ENCODE data around the gene HHIPL1. TPM values are rescaled to one million over a fixed set of nuclear protein-coding genes. Genes with fewer than 3 reads are reported as not detected.
A peak's percentile ranks its signal among the peaks of the same experiment; 100 is the strongest.

The HHIPL1 gene
- total RNA-seq, 2 experiments from 2014 or later = 0.08 to 0.10 TPM

DNA sequence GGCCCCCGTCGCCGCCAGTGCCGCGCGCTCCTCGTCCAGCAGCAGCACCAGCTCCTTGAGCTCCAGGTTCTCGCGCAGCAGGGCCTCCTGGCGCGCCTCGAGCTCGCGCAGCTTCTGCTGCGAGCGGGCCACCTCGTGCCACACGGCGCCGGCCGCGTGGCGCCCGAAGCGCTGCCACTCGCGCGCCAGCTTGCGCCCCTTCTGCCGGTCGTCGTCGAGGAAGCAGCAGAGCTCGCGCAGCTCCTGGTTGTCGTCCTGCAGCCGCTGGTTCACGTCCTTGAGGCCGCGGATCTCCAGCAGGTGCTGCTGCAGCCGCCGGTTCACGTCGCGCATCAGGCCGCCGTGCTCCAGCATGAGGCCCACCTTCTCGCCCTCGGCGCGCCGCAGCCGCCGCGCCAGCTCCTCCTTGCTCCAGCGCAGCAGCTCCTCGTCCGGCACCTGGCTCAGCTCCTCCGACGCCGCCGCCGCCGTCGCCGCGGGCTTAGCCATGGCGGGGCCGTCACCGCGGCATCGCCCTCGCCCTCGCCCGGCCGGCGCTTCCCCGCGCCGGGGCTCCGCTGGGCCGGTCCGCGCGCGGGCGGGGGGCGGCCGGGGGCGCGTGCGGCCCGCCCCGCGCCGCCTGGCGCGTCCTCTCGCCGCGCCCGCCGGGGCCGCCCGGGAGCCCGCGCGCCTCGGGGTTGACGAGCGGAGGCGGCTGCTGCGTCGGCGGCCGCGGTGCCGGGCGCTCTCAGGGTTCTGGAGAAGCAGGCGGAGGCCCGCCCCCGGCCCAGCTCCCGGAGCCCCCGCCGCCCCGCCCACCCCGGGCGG lies 41.3 kb upstream of the HHIPL1 start, which contains the start of gene CCDC85C:
CCDC85C (minus strand) TSS at position 737 of the 807 bp plus-strand sequence; CDS start at position 489, 248 bp downstream.
- Mint-ChIP-seq H3K4me3 (peak within 1 kb of the TSS; percentile 86), H3K4me1 (peaks cover 25% of the 10 kb centered on the region), H3K9me3 (no peaks in the 10 kb centered on the region), H3K27ac (peak within 1 kb of the TSS; percentile 87), H3K27me3 (peaks cover 5% of the 10 kb centered on the region), H3K36me3 (ENCODE audit: low read depth) (no peaks in the 10 kb centered on the region)
- peak; percentile 51 for DNase-seq
- CTCF ChIA-PET = interaction anchor here (0.7 to 1.5 kb wide), 3 partner anchors 9 to 25 kb away, joined by 4 read pairs; no protein-coding TSS in a partner anchor
- POLR2A ChIA-PET = interaction anchor here (0.8 to 3.7 kb wide), 10 partner anchors 9 to 368 kb away, joined by 3 to 52 read pairs (median 5); partner anchors contain the start of genes CCNK, CYP46A1 and SETD3

DNA sequence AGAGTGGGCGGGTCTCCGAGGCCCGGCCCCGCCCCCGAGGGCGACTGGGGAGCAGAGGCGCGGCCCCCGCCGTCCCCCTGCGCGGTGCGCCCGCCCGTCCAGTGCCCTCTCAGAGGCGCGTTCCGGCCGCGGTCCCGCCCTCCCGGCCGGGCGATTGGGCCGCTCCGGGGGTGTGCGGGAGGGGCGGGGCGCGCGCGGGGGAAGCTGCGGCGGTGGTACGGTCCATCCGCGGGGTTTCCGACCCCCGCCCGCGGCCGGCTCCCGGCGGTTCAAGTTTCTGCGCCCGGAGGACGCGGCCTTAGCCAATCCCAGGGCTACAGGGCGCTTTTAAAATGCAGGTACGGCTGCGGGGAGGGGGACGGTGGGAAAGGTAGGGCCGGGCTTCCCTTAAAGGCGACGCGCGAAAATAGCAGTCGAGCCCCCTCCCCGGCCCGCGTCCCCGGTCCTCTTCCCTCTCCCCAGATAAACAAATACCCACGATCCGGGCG lies 40.6 kb upstream of the HHIPL1 start:
- Mint-ChIP-seq H3K4me1 (peaks cover 25% of the 10 kb centered on the region), H3K27me3 (peaks cover 5% of the 10 kb centered on the region), H3K4me3 (peak overlapping the region; percentile 86), H3K9me3 (no peaks in the 10 kb centered on the region), H3K36me3 (ENCODE audit: low read depth) (no peaks in the 10 kb centered on the region), H3K27ac (peak overlapping the region; percentile 87)
- peak; percentile 95 for DNase-seq
- ChIA-PET POLR2A (interaction anchor here (0.8 to 3.7 kb wide), 11 partner anchors 10 to 367 kb away, joined by 3 to 52 read pairs (median 5); partner anchors contain the start of genes CCNK, CYP46A1 and SETD3), CTCF (interaction anchor here (1.1 to 1.5 kb wide), 2 partner anchors 10 to 78 kb away, joined by 4 read pairs; no protein-coding TSS in a partner anchor)

DNA sequence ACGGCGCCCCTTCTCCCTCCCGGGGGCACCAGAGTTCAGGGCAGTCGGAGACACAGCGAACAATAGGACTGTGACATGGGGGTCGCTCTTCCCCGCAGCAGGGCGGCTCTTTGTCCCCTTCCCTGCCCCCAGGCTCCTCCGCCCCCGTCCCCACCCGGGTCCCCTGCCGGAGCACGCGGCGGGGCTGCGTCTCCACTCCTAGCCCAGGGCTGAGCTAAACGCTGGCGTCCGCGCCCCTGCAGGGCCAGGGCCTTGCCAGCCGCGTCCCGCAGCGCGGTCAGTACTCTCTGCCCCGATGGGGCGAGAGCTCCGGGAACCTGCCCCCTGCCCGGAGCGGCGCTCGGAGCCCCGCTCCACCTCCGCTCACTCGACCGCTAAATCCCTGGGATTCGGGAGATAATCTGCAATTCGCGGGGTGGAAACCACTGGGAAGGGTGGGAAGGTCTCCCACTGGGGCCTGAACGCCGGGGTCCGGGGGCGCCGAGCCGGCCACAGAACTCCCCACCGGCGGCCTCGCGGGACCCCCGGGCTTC lies 40.1 kb upstream of the HHIPL1 start:
- Mint-ChIP-seq H3K27me3 (peaks cover 5% of the 10 kb centered on the region), H3K4me3 (peak overlapping the region; percentile 86), H3K4me1 (peaks cover 25% of the 10 kb centered on the region), H3K27ac (peak overlapping the region; percentile 87), H3K9me3 (no peaks in the 10 kb centered on the region), H3K36me3 (ENCODE audit: low read depth) (no peaks in the 10 kb centered on the region)
- ChIA-PET CTCF (interaction anchor here (1.1 to 1.5 kb wide), 2 partner anchors 10 to 78 kb away, joined by 4 read pairs; no protein-coding TSS in a partner anchor), POLR2A (interaction anchor here (0.8 to 3.7 kb wide), 10 partner anchors 10 to 366 kb away, joined by 3 to 52 read pairs (median 6); partner anchors contain the start of genes CCNK, CYP46A1 and SETD3)
- DNase-seq = no peak

DNA sequence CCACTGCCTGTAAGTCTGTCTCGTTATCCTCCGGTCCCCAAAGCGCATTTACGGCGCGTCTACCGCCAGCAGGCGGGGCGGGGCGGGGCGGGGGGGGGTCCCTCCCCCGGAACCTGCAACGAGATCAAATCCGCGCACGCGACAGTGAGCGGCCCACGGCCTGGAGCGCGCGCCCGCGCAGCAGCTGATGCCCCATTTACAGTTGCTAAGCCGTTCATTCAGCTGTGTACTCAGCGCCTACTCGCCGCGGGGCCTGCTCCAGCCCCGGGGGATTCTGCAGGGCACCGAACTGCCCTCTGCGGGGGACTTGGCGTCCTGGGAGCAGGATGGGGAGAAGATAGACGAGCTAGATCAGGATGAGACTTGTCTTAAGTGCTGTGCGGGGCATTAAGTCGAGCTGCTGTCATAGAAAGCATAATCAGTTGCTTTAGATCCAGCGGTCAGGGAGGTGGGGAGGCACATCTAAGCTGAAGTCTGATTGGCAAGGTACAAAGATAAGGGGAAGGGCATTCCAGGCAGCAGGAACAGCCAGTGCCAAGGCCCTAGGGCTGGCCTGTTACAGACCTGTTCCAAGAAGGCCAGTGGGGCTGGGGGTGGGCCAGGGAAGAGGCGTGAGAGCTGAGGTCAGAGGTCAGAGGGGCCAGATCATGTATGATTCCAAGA lies 39.5 kb upstream of the HHIPL1 start:
- H3K36me3 Mint-ChIP-seq (ENCODE audit: low read depth) = no peaks in the 10 kb centered on the region
- CTCF ChIA-PET = interaction anchor here (1.0 to 1.5 kb wide), 3 partner anchors 11 to 77 kb away, joined by 4 read pairs; no protein-coding TSS in a partner anchor
- H3K27me3 Mint-ChIP-seq = peaks cover 5% of the 10 kb centered on the region
- no peaks in the 10 kb centered on the region for H3K9me3 Mint-ChIP-seq
- H3K27ac Mint-ChIP-seq = peak overlapping the region; percentile 78
- H3K4me1 Mint-ChIP-seq = peaks cover 25% of the 10 kb centered on the region
- peak; percentile 85 for DNase-seq
- POLR2A ChIA-PET = interaction anchor here (0.9 to 3.7 kb wide), 10 partner anchors 11 to 366 kb away, joined by 3 to 52 read pairs (median 6); partner anchors contain the start of genes CCNK, CYP46A1 and SETD3
- H3K4me3 Mint-ChIP-seq = peak overlapping the region; percentile 86

DNA sequence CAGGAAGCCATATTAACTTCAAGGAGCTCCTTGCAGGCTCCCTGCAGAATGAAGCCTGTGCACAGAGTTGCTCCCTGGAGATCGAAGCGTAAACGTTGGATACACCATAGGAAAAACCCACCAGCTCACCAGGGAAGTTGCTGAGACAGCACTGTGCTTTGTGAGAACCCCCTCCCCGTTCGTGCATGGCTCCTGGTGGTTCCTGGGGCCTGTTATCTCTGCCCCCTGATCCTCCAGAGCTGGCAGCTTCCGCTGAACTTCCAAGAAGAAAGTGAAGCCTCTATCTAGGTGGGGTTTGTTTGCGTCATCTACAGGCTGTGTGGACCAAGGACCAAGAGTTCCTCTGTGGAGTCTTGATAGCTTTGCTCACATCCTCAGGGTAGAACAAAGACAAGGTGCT lies 38.6 kb upstream of the HHIPL1 start:
- H3K27ac Mint-ChIP-seq = no peak overlapping the region
- no peak for DNase-seq
- H3K27me3 Mint-ChIP-seq = peaks cover 5% of the 10 kb centered on the region
- POLR2A ChIA-PET = interaction anchor here (0.9 to 3.7 kb wide), 3 partner anchors 12 to 125 kb away, joined by 4 to 52 read pairs (median 6); partner anchors contain the start of genes CCNK, CYP46A1 and SETD3
- CTCF ChIA-PET = interaction anchor here (1.0 kb wide), 1 partner anchor 22 kb away, joined by 4 read pairs; no protein-coding TSS in a partner anchor
- H3K9me3 Mint-ChIP-seq = no peaks in the 10 kb centered on the region
- H3K4me3 Mint-ChIP-seq = no peak overlapping the region
- no peaks in the 10 kb centered on the region for H3K36me3 Mint-ChIP-seq (ENCODE audit: low read depth)
- peaks cover 20% of the 10 kb centered on the region for H3K4me1 Mint-ChIP-seq

DNA sequence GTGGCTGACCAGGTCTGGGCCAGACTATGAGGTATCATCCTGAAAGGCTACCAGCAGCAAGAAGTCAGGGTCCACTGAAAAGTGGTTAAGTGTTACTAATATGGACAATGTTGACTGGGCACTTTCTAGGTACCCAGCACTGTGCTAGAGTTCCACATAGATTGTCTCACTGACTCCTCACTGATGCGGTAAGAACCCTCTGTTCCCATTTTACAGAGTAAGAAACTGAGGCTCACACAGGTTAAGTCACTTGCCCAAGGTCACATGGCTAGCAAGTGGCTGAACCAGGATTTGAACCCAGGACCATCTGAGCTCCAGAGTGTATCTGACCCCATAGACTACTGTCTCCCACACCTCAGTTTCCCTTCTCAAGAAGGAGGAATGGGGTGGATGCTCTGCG lies 36.3 kb upstream of the HHIPL1 start:
- ChIA-PET POLR2A (interaction anchor here (1.1 kb wide), 1 partner anchor 128 kb away, joined by 3 read pairs; the partner anchor contains the start of genes CCNK and SETD3), CTCF (interaction anchor here (1.4 to 1.7 kb wide), 2 partner anchors 14 to 91 kb away, joined by 3 to 4 read pairs; no protein-coding TSS in a partner anchor)
- Mint-ChIP-seq H3K27ac (no peak overlapping the region), H3K36me3 (ENCODE audit: low read depth) (no peaks in the 10 kb centered on the region), H3K27me3 (no peaks in the 10 kb centered on the region), H3K4me1 (peaks cover 7% of the 10 kb centered on the region), H3K9me3 (no peaks in the 10 kb centered on the region), H3K4me3 (no peak overlapping the region)
- no peak for DNase-seq

DNA sequence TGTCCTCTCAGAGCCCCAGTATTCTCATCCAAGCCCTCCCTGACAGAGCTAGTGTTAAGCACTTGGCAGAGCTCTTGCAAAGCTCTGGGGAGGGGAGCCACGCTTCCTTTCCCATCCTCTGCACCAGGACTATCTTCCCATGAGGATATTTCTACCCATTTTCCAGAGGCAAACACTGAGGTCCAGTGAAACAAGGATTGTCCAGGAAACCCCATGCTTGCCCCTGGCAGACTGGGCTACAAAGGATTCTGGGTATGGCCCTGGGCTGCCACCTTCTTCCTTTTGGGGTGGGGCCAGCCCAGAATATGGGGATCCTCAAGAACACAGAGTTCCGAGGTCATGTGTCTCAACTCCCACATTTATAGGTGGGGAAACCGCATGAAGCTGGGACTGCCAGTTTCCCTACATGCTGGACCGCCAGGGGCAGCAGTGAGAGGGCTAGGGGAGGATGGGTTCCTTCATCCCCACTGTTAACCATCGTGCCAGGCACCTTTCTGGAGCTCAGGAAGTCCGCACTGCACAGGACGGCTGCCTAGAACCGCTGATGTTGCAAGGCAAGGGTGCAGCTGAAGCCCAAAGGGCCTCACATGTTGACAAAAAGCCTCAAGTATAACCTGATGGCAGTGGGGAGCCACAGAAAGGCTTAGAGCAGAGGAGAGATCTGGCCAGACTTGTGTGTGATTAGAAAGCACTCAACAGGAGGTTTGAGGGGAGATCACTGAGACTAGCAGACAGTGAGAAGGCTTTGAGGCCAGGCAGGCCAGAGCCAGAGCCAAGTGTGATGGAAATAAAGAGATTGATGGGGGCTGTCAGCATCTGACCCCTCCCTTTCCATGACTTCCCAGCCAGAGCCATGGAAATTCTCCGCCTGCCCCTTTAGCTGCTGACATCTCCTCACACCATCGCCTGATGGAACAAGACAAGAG lies 35.4 kb upstream of the HHIPL1 start:
- H3K9me3 Mint-ChIP-seq = no peaks in the 10 kb centered on the region
- no peak overlapping the region for H3K27ac Mint-ChIP-seq

DNA sequence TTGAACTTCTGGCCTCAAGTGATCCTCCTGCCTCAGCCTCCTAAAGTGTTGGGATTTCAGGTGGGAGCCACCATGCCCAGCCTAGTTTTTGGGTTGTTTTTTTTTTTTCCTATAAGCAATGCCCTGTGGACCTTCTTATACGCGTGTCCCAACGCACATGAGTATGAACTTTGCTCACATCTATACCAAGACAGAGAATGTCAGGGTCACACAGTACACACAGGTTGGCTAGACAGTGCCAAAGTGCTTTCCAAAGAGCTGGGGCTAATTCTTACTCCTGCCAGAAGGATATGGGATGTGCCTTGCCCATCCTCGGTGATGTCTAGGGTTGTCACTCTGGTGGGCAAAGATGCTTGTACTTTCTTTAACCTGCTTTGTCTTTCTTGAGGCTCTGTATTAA lies 33.3 kb upstream of the HHIPL1 start:
- H3K27me3 Mint-ChIP-seq = peaks cover 13% of the 10 kb centered on the region
- DNase-seq = no peak
- no peaks in the 10 kb centered on the region for H3K4me1 Mint-ChIP-seq
- H3K36me3 Mint-ChIP-seq (ENCODE audit: low read depth) = no peaks in the 10 kb centered on the region
- ChIA-PET CTCF (no interaction called here), POLR2A (no interaction called here)
- no peaks in the 10 kb centered on the region for H3K9me3 Mint-ChIP-seq
- H3K4me3 Mint-ChIP-seq = no peak overlapping the region
- H3K27ac Mint-ChIP-seq = no peak overlapping the region

More for the DNA sequence above, 35.4 kb upstream of the HHIPL1 start:
- Mint-ChIP-seq H3K27me3 (peaks cover 1% of the 10 kb centered on the region), H3K4me3 (no peak overlapping the region), H3K4me1 (peaks cover 7% of the 10 kb centered on the region), H3K36me3 (ENCODE audit: low read depth) (no peaks in the 10 kb centered on the region)
- no peak for DNase-seq
- CTCF ChIA-PET = interaction anchor here (1.4 kb wide), 1 partner anchor 92 kb away, joined by 3 read pairs; no protein-coding TSS in a partner anchor
- POLR2A ChIA-PET = interaction anchor here (0.9 to 1.1 kb wide), 2 partner anchors 13 to 129 kb away, joined by 3 read pairs; partner anchors contain the start of genes CCNK and SETD3

DNA sequence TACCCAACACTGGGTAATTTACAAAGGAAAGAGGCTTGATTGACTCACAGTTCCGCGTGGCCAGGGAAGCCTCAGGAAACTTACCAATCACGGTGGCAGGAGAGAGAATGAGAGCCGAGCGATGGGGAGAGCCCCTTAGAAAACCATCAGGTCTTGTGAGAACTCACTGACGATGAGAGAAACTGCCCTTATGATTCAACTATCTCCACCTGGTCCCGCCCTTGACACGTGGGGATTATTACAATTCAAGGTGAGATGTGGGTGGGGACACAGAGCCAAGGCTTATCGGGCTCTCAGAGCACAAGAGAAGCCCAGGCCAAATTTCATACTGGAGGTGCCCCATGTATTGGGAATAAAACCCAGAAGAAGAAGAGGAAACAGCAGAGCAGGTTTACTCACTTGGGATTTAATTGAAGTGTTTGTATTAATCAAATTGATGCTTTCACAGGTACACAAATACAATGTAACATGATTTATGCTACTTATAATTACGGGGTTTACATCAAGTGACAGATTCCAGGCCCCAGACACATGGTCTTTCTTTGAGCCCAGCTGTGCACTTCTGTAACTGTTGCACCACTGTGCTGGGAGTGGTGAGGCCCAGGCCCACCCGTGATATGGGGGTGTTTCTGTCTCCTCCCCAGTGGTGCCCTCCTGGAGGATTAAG lies 32.7 kb upstream of the HHIPL1 start:
- Mint-ChIP-seq H3K36me3 (ENCODE audit: low read depth) (no peaks in the 10 kb centered on the region), H3K4me1 (no peaks in the 10 kb centered on the region), H3K27ac (no peak overlapping the region), H3K9me3 (no peaks in the 10 kb centered on the region), H3K27me3 (peaks cover 17% of the 10 kb centered on the region), H3K4me3 (no peak overlapping the region)
- CTCF ChIA-PET = no interaction called here
- no peak for DNase-seq
- POLR2A ChIA-PET = no interaction called here

DNA sequence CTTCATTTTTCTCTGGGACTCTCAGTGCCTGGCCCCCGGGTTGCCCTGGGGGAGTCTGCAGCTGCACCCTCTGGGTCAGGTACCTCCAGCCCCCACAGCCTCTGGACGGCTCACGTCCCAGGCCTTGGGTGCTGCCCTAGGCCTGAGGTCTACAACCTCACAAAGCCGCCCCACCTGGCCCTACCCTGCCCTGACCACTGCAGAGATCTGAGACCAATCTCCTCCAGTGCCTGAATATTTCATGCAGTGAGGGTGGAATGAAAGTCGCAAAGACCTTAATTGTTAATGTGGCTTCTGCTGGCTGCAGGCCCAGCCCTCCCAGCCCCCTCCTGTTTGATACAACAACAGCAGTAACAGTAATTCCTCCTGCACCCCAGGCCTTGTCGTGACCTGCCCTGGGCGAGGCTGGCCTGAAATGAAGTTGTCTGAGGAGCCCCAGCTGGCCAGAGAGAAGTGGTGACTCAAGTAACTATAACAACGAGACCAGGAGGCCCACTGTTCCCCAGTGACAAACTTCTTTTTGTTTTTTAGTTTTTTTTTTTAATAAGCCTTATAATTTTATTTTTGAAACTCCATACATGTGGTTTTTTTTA lies 32.1 kb upstream of the HHIPL1 start:
- POLR2A ChIA-PET = no interaction called here
- Mint-ChIP-seq H3K27ac (no peak overlapping the region), H3K4me1 (no peaks in the 10 kb centered on the region), H3K27me3 (peaks cover 18% of the 10 kb centered on the region), H3K36me3 (ENCODE audit: low read depth) (no peaks in the 10 kb centered on the region), H3K9me3 (no peaks in the 10 kb centered on the region), H3K4me3 (no peak overlapping the region)
- DNase-seq = no peak
- CTCF ChIA-PET = no interaction called here
